SK-N-SH (cell line): ENCODE results near the gene WDR82.

ENCODE experiments used
- CTCF ChIP-seq: fragments of 200-600 bp; sonication (generic); IDR thresholded peaks from 2 replicates; pipeline ENCODE4 v1.6.1; 2017; ENCODE audit warnings: antibody characterized with exemption, mild to moderate bottlenecking, moderate library complexity
- EP300 ChIP-seq, 2 experiments: IDR thresholded peaks; 2 replicates each; pipeline versions ENCODE4 v1.4.0 to v1.6.1; 2012; ENCODE audit warnings: borderline replicate concordance in 1 of 2, low read depth in 1 of 2, low read length in 1 of 2
- JUND ChIP-seq: IDR thresholded peaks from 2 replicates; pipeline ENCODE4 v1.4.0; 2012
- MAX ChIP-seq: IDR thresholded peaks from 2 replicates; pipeline ENCODE4 v1.4.0; 2012; ENCODE audit warnings: low read depth
- MXI1 ChIP-seq: IDR thresholded peaks from 2 replicates; pipeline ENCODE4 v1.6.1; 2012; ENCODE audit warnings: mild to moderate bottlenecking, low read depth, low read length, improper control_type of control experiment
- NFIC ChIP-seq: IDR thresholded peaks from 2 replicates; pipeline ENCODE4 v1.4.0; 2012; ENCODE audit warnings: borderline replicate concordance
- POLR2AphosphoS5 ChIP-seq: IDR thresholded peaks from 2 replicates; pipeline ENCODE4 v1.6.1; 2012; ENCODE audit warnings: low read depth, low read length
- RCOR1 ChIP-seq: fragments of 150-350 bp; IDR thresholded peaks from 2 replicates; pipeline ENCODE4 v1.6.1; 2017; ENCODE audit warnings: antibody characterized with exemption, low read length
- ZBTB33 ChIP-seq: IDR thresholded peaks from 2 replicates; pipeline ENCODE4 v1.4.0; 2012; ENCODE audit warnings: low read depth, borderline replicate concordance

GRCh38 chr3:52303811-52304210 is 25.4 kb upstream of the WDR82 start:
- TF ChIP-seq NFIC (no peak), JUND (no peak), RCOR1 (no peak), ZBTB33 (no peak), MXI1 (no peak), CTCF (no peak), POLR2AphosphoS5 (no peak), EP300 (IDR thresholded peaks at IDR 0.05; ENCODE audit: borderline replicate concordance in 1 of 2, low read depth in 1 of 2, low read length in 1 of 2) (no peak), MAX (no peak)
